ENCODE data around the gene PKMYT1. TPM values are rescaled to one million over a fixed set of nuclear protein-coding genes. Genes with fewer than 3 reads are reported as not detected.

The PKMYT1 gene
- total and polyA plus RNA-seq, 2 experiments from 2014 or later, result 90.9 to 100 TPM

GRCh38 chr16:3015865-3016521, 35.7 kb upstream of the PKMYT1 start:
- H3K9me2 ChIP-seq (ENCODE audit: insufficient read depth), result no peaks in the 10 kb centered on the region
- Mint-ChIP-seq H3K4me3 (peak overlapping the region; percentile 95), H3K27me3 (ENCODE audit: insufficient read depth, low read depth, poor library complexity) (peaks cover 52% of the 10 kb centered on the region), H3K4me1 (peaks cover 53% of the 10 kb centered on the region), H3K36me3 (ENCODE audit: low read depth) (peaks cover 34% of the 10 kb centered on the region), H3K9me3 (peaks cover 7% of the 10 kb centered on the region; the same call in 2 of the 3 replicates), H3K27ac (peak overlapping the region; percentile 81)
- H3K4me3 ChIP-seq, result peak overlapping the region; percentile 34; the same call in 1 of the 2 replicates
- DNase-seq (ENCODE audit: low spot score) (no peak), ATAC-seq (no peak)
- H3K36me3 ChIP-seq (ENCODE audit: insufficient read depth), result no peaks in the 10 kb centered on the region
- H2AFZ ChIP-seq, result no peak overlapping the region
- peaks cover 54% of the 10 kb centered on the region for H3F3A ChIP-seq (replicated peaks; ENCODE audit: low read depth)
- H3K27ac ChIP-seq (ENCODE audit: low read depth), result no peak overlapping the region
- H4K20me1 ChIP-seq (replicated peaks; ENCODE audit: insufficient read depth), result peaks cover 25% of the 10 kb centered on the region
- H3K27me3 ChIP-seq (ENCODE audit: insufficient read depth), result peaks cover 11% of the 10 kb centered on the region
- peaks cover 28% of the 10 kb centered on the region for H3K79me2 ChIP-seq (replicated peaks; ENCODE audit: insufficient read depth)
- H3K4me2 ChIP-seq, result peak overlapping the region; percentile 99
- peaks cover 62% of the 10 kb centered on the region for H3K4me1 ChIP-seq (ENCODE audit: insufficient read depth)
- TF ChIP-seq CREB1 (CRISPR knock-in tag; IDR thresholded peaks at IDR 0.05; ENCODE audit: low read depth) (no peak), ETS1 (IDR thresholded peaks at IDR 0.05) (no peak), ZNF114 (CRISPR knock-in tag; IDR thresholded peaks at IDR 0.05) (no peak), REST (IDR thresholded peaks at IDR 0.05; ENCODE audit: unreplicated experiment) (no peak), EZH2 (IDR thresholded peaks at IDR 0.05; ENCODE audit: low read depth, unreplicated experiment) (no peak), EZH2phosphoT487 (IDR thresholded peaks at IDR 0.05; ENCODE audit: unreplicated experiment) (no peak), ZNF462 (CRISPR knock-in tag; IDR thresholded peaks at IDR 0.05) (no peak), JUNB (IDR thresholded peaks at IDR 0.05; ENCODE audit: unreplicated experiment) (no peak), ZNF331 (CRISPR knock-in tag; IDR thresholded peaks at IDR 0.05; ENCODE audit: low read depth) (no peak), POLR2AphosphoS5 (IDR thresholded peaks at IDR 0.05; ENCODE audit: low read depth) (no peak), STAT1 (IDR thresholded peaks at IDR 0.05; ENCODE audit: unreplicated experiment) (no peak), NANOG (IDR thresholded peaks at IDR 0.05; ENCODE audit: borderline replicate concordance) (no peak), CTCF (conservative IDR thresholded peaks at IDR 0.05; ENCODE audit: low read depth in 2 of 2) (no peak)

Measured in GM23338 (cell line).